Stimulated activated naive CD4-positive, alpha-beta T cell treated with Interleukin-2 at 50 U/mL for 16 hours (primary cell): ENCODE data around the gene VGLL4.
A peak's percentile ranks its signal among the peaks of the same experiment; 100 is the strongest.

Experiments used
- DNase-seq: peaks from one replicate; lab custom pipeline; 2025; lab: John Stamatoyannopoulos, UW

The VGLL4 gene

DNA sequence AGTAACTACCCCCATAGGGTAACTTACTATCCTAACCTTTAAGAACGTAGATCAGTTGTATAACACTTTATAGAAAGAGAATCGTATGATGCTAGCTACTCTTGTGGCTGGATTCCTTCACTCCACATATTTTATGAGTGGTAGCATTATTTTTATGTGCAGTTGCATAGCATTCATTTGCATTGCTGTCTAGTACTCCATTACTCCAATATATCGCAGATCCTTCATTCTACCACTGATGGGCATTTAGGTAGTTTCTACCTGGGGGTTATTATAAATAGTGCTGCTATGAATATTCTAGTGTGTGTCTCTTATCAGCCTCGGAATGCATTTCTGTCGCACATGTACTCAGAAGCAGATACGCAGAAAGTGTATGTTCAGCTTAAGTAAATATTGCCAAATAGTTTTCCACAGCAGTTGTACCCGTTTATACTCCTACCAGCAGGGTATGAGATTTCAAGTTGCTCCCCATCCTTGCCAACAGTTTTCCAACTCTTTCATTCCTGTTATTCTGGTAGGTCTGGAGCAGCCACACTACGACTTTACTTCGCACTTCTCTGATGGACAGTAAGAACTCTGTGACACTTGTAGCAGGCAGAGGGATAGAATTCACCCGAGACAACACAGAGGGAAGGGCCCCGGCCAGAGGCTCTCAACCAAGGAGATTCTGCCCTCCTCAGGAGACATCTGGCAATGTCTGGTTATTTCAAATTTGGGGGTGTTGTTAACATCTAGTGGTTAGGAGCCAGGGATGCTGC lies 9.8 kb upstream of the VGLL4 start:
- DNase-seq: no peak

DNA sequence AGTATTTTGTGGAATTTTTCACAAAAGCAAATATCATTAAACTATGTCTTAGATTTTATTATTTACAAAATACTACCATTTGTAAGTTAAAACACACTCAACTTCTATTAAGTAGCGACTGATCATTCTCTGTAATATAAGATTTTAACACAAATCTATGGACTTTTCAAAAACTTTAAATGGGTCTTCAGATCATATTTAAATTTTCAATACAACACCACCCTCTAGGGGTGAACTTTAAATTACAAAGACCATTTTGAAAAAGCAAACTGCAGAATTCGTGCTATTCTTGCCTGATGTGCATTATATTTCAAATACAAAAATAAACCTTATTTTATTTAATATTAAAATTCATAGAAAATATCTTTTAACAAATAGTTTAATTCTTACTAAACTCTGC lies 8.2 kb upstream of the VGLL4 start:
- no peak for DNase-seq

DNA sequence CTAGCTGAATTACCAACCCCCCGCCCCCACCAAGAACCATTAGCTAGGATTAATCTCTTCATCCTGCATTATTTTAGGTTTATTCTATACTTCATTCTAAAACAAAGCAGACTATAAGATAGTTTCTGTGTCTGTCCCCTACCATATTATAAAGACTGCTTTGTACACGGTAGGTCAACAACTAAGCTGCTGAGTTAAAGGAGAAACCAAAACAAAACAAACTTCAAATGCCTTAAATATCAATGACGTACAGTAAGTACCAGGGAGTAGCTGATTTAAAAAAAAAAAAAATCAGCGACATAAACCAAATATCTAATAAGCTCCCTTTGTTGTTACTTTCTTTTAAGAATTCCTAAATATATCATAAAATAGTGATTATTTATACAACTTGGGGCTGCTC lies 7.8 kb upstream of the VGLL4 start:
- no peak for DNase-seq

- DNase-seq: no peak
Observed at GRCh38 chr3:11650391-11650790, 6.7 kb upstream of the VGLL4 start.

GRCh38 chr3:11648735-11649134 lies 5.0 kb upstream of the VGLL4 start:
- DNase-seq: no peak

DNA sequence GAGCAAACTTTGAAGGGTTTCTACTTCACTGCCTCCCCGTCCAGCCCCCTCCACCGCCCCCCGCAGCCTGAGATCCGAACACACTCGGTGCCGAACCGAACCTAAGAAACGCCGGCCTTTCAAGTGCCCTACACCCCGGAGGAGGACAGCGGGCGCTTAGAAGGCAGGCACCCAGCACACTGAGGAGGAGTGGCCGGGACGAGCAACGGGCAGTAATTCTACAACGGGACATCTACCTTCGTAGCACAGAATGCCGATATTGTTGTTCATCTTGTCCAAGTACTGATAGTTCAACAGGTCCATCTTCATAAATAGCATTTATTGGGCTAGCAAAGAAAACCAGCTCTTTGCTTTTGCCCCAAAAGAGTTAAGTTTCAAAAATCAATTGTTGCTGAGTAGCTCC lies 513 bp downstream of the VGLL4 start:
- peak; percentile 25 for DNase-seq

DNA sequence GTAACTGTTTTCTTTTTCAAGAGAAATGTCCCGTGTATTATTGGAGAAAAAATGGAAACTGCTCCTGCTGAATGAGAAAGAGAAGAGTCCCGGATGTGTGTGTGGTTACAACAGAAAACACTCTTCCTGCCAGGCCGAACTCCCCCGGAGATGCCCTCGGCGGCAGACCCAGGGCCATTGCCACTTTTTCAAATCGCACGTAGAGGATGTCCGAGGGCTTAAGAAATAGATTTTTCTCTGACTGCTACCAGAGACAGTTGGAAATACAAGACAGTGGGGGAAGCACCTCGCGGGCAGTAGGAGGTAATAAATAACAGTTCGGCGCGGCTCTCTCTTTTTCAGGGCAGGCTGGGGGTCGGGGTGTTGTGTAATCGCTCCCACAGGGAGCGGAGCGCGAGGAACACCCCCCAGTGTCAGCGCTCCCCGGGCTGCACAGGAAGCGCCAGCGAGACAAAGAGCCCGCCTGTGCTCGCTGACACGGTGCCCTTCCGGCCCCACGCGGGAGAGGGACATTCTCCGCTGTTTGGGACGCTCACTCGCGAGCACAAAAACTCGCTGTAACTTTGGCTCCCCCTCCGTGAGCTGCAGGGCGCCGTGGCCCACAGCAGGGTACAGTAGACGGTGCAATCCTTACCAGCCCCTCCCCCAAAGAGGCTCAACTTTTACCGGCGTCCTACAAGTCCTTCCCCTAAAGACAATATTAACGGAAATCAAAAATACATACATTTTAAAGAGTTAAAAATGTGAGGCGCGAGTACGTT lies 1.1 kb downstream of the VGLL4 start:
- DNase-seq: peak; percentile 47

- DNase-seq: no peak
Observed at GRCh38 chr3:11641683-11642430, 1.9 kb downstream of the VGLL4 start.

DNA sequence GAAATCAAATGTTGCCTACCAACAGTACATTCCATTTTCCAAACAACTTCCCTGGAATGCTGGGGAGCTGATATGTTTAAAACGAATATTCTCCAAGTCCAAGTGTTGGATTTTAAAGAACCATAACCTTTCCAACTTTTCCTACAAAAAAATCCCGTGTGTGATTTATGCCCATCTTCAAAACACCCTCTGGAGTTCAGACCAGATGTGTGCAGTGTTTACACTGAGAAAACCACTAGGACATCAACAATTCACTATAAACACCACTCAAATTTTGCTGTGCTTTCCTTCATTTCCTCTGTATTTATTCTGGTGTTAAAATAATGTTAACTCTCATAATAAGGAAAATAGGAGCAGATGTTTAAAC lies 2.4 kb downstream of the VGLL4 start:
- DNase-seq: no peak

DNA sequence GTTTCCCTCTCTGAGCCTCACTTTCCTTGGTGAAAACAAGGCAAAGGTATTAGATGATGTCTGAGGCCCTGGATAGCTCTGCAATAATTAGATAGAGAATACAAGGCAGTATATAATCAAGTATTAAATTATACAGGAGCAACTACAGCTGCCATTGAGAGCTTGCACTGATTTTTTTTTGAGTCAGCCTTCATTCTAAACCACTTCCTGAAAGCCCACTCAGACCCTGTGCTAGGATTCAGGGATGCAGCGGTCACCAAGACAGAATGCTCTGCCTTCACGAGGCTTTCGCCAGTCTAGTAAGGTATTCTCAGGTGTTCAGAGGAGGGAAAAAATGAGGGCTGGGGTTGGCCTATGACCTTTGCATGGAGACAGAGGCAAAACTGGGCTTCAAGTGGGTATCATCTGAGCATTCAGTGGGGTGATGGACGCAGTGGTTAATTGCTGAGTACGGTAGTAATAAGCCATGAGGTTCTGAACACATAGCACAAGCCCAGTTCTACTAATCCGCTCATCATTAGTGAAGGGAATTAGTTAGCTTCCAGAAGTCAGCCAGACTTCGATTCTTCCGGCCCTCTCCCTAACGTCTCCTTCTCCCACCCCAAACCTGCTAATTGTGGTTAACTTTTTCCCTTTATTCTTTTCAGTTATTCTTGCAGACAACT lies 3.6 kb downstream of the VGLL4 start:
- DNase-seq: no peak

DNA sequence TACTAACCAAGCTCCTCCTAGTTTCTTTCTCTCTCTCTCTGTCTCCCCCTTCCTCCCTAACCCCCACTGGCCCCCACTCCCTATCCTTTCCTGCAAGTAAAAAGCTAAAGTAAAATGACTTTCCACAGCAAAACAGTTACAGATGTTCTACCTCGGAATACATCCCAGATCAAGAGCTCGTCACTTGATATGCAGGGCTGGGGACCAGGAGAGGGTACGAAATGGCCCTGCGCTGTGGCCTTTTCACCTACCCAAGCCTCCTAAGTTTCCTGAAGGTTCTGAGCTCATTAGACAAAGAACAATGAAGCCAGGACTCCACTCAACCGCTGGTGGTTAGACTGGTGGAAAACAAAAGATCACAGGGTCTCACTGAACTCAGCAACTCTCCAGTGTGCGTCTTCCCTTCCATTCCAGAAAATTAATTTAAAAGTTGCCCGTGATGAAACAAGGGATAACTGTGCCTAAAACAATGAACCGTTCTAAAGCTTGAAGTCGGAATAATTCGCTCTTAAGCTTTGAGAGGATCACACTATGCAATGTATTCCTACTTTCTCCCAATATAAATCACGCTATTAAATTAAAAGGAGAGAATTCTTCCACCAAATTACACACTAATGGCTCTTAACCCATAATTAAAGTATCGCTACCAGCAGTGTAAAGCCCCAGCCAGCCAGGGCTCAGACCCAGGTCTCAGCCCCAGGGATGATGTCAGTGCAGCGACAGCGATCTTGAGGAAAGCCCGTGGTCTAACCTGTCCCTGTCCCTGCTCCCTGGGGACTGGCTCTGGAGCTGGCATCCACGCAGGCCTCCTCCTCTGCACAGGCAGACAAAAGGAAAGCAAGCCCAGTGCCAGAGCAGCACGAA lies 5.0 kb downstream of the VGLL4 start:
- no peak for DNase-seq

DNA sequence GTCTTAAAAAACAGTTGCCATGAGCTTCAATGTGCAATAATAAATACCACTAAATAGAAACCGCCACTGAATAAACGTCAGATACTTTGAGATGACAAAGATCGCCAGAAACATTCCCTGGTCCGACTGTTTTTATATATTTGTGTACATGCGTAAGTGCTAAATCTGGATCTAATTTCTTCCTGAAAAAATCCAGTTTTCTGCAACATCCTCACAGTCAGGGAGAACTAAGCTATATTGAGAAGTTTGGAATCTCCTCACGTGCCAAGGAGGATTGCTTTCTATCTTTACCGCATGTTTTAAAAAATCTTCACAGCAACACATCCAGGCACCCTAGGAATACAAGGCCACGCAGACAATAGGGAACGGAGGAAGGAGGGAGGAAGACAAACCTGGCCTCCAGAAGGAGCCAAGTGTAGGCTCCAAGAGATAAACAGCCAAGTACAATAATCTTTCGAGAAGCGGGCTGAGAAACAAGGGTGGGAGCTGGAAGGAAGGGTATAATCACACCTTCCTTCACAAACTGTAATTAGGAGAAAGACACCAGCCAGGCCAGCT lies 5.7 kb downstream of the VGLL4 start:
- DNase-seq: no peak

- no peak for DNase-seq
Observed at GRCh38 chr3:11636394-11636770, 7.3 kb downstream of the VGLL4 start.

- no peak for DNase-seq
Observed at GRCh38 chr3:11635680-11636393, 7.9 kb downstream of the VGLL4 start.

- no peak for DNase-seq
Observed at GRCh38 chr3:11634974-11635612, 8.6 kb downstream of the VGLL4 start.

GRCh38 chr3:11634081-11634635 lies 9.6 kb downstream of the VGLL4 start:
- DNase-seq: no peak

DNA sequence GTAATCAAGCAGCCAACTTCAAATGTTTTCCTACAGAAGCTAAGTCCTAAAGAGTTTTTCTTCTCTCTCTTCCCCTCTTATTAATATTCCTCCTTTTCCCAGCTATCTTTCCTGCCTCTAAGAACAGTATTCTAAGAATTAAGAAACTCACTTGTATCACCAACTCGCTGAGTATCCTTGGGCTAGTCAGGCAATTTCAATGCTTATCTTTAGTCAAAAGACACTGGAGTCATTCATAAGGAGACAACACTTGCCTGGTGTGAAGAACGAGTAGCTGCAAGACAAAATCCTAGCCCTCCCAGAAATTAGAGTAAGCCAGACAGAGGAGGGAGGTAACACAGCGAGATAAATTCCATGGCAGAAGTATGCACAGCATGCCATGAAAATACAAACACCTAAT lies 10.7 kb downstream of the VGLL4 start:
- DNase-seq: no peak

DNA sequence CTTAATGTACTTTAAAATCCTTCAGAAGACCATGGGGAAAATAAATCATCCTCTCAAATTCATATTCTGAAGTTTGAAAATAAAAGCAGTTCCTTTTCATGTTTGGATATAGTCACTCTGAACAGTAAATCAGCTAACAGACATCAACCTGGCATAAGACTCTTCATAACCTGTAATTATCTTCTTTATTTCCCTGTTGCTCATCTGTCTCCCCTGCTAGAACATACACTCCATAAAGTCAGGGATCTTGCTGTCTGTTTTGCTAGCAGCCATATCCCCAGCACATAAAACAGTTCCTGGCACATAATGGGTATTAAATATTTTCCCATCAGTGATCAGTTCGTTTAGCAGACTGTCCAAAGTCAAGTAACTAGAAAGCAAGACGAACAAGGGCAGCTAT lies 11.2 kb downstream of the VGLL4 start:
- DNase-seq: no peak

DNA sequence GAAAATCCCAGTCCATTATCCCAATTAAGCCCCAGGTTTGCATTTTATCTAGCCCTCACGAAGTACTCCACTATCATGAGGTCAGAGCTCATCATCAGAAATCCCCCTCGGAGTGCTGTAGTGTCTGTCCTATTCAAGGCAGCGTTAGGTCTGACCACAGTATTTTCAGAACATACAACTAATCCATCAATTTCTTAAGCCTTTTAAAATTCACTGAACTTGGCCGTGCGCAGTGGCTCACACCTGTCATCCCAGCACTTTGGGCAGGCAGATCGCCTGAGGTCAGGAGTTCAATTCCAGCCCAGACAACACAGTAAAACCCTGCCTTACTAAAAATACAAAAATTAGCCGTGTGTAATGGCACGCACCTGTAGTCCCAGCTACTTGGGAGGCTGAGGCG lies 11.9 kb downstream of the VGLL4 start:
- DNase-seq: no peak

DNA sequence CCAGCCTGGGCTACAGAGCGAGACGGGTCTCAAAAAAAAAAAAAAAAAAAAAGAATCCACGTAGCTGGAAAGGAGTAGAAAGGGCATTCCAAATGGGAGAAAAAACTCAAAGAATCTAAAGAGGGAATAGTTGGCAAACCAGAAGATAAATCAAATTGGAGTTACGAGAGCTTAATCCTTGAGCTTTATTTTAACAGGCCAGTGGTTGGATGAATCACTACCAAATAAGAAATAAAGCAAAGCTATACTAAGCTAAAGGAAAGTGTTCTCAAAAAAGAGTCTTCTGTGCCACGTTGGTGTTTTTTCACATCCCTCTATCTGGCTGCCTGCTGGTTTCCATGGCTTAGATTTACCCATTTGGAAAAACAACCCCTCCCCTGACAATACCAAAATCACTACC lies 14.0 kb downstream of the VGLL4 start:
- DNase-seq: no peak
